Prostate gland (tissue), 2 donors: ENCODE data around the gene SIRT4. TPM values are rescaled to one million over a fixed set of nuclear protein-coding genes. Genes with fewer than 3 reads are reported as not detected.

Experiments
- DNase-seq: peaks from one replicate; pipeline ENCODE4 v3.0.0-alpha.2; 2019; ENCODE audit warnings: low spot score
- H3K27ac ChIP-seq, 2 donors: fragments of 200-600 bp; sonication (generic); 2 replicates each; pipeline ENCODE4 v1.5.1; 2017 to 2019
- H3K27me3 ChIP-seq: fragments of 200-600 bp; sonication (generic); replicated peaks from 2 replicates; pipeline ENCODE4 v1.5.1; 2019; ENCODE audit not compliant: insufficient read depth
- H3K36me3 ChIP-seq, 2 donors: fragments of 200-600 bp; sonication (generic); 1 replicate in 1 of 2; 2 replicates in 1 of 2; pipeline versions ENCODE4 v1.5.1 to v1.8.1; 2017 to 2019
- H3K4me1 ChIP-seq: fragments of 200-600 bp; sonication (generic); replicated peaks from 2 replicates; pipeline ENCODE4 v1.5.1; 2019
- H3K4me3 ChIP-seq, 2 donors: fragments of 200-600 bp; sonication (generic); 2 replicates each; pipeline ENCODE4 v1.5.1; 2017 to 2019
- H3K9me3 ChIP-seq: fragments of 200-600 bp; sonication (generic); 2 replicates; pipeline ENCODE4 v1.5.1; 2017
- CTCF ChIP-seq, 4 experiments: fragments of 200-600 bp in 2 of 4; fragments of 450-650 bp in 2 of 4; sonication (generic) in 2 of 4; IDR thresholded peaks; 1 replicate in 3 of 4; 2 replicates in 1 of 4; pipeline ENCODE4 v1.5.1; 2016 to 2019; ENCODE audit warnings: antibody characterized with exemption in 4 of 4, mild to moderate bottlenecking in 2 of 4, moderate library complexity in 2 of 4
- POLR2A ChIP-seq: fragments of 450-650 bp; IDR thresholded peaks from one replicate; pipeline ENCODE4 v1.6.1; 2016; ENCODE audit warnings: antibody characterized with exemption, mild to moderate bottlenecking
- POLR2AphosphoS5 ChIP-seq: sonication (generic); formaldehyde crosslinking; IDR thresholded peaks from one replicate; pipeline ENCODE4 v1.6.1; 2017; ENCODE audit warnings: antibody characterized with exemption
- WGBS: methylation state at CpG from one replicate; pipeline ENCODE4 v1.1.5; 2018; 5-methylcytosine and 5-hydroxymethylcytosine counted together
- intact Hi-C: fragments of 100-400 bp; cut with DNase I; formaldehyde crosslinking; loops from one replicate; pipeline ENCODE4 v1.14.2; 2022
- total RNA-seq, 2 donors: library from RNA; depleted of rRNA; stranded (reverse); fragments of >200 nt; gene quantifications; one replicate each; pipeline ENCODE4 v1.1.0, GENCODE V29; 2016

The SIRT4 gene
- total RNA-seq, 2 donors from 2014 or later: 0.96 to 2.2 TPM

GRCh38 chr12:120292411-120292660 is 9.8 kb upstream of the SIRT4 start:
- Histone ChIP-seq H3K27ac (peak overlapping the region; percentile 97), H3K4me3 (peak overlapping the region; percentile 48 to 54), H3K36me3 (no peaks in the 10 kb centered on the region), H3K9me3 (no peaks in the 10 kb centered on the region), H3K4me1 (no peaks in the 10 kb centered on the region), H3K27me3 (no peaks in the 10 kb centered on the region)
- TF ChIP-seq POLR2AphosphoS5 (no peak), POLR2A (no peak), CTCF (IDR thresholded peaks at IDR 0.05) (no peak)
- no peak for DNase-seq
- 1% methylated on average over 17 of the region's 17 CpGs for WGBS
- intact Hi-C loops: no loop called here

GRCh38 chr12:120292661-120293531 is 9.2 kb upstream of the SIRT4 start, which contains the start of gene RNU4-1:
TSS of gene RNU4-1 (minus strand) at chr12:120293237.
- H3K9me3 ChIP-seq: no peaks in the 10 kb centered on the region
- no peaks in the 10 kb centered on the region for H3K4me1 ChIP-seq
- no peaks in the 10 kb centered on the region for H3K36me3 ChIP-seq
- H3K27me3 ChIP-seq: no peaks in the 10 kb centered on the region
- intact Hi-C loops: no loop called here
- peak within 1 kb of the TSS; percentile 97 for H3K27ac ChIP-seq
- WGBS: 2% methylated on average over 29 of the region's 29 CpGs
- DNase-seq: peak; percentile 68
- TF ChIP-seq CTCF (IDR thresholded peaks at IDR 0.05) (peak in 1 of 4 experiments; percentile 10), POLR2A (no peak), POLR2AphosphoS5 (peak; percentile 77)
- H3K4me3 ChIP-seq: peak within 1 kb of the TSS; percentile 48 to 54

- Histone ChIP-seq H3K4me3 (no peak overlapping the region), H3K27me3 (no peaks in the 10 kb centered on the region), H3K9me3 (no peaks in the 10 kb centered on the region), H3K4me1 (no peaks in the 10 kb centered on the region), H3K27ac (no peak overlapping the region), H3K36me3 (no peaks in the 10 kb centered on the region)
- TF ChIP-seq CTCF (IDR thresholded peaks at IDR 0.05) (no peak), POLR2A (no peak), POLR2AphosphoS5 (no peak)
- WGBS: 61% methylated on average over 5 of the region's 5 CpGs
- intact Hi-C loops: no loop called here
- DNase-seq: no peak
Observed at GRCh38 chr12:120314220-120314619, 12.1 kb downstream of the SIRT4 start.

GRCh38 chr12:120316798-120317223 is 14.7 kb downstream of the SIRT4 start:
- Histone ChIP-seq H3K9me3 (no peaks in the 10 kb centered on the region), H3K27me3 (no peaks in the 10 kb centered on the region), H3K36me3 (no peaks in the 10 kb centered on the region), H3K4me3 (peak overlapping the region; percentile 38 to 60), H3K27ac (peak overlapping the region; percentile 80 to 88), H3K4me1 (no peaks in the 10 kb centered on the region)
- no peak for DNase-seq
- intact Hi-C loops: no loop called here
- TF ChIP-seq CTCF (IDR thresholded peaks at IDR 0.05) (no peak), POLR2A (no peak), POLR2AphosphoS5 (no peak)
- WGBS: 37% methylated on average over 9 of the region's 9 CpGs
